ENCODE measurements around the gene SLC39A7. TPM values are rescaled to one million over a fixed set of nuclear protein-coding genes. Genes with fewer than 3 reads are reported as not detected.

Gene SLC39A7
- total and polyA plus RNA-seq, 2 of the 13 experiments (the other 11 are each of a cell fraction or from before 2014, with no cell fraction given): 142 to 229 TPM

DNA sequence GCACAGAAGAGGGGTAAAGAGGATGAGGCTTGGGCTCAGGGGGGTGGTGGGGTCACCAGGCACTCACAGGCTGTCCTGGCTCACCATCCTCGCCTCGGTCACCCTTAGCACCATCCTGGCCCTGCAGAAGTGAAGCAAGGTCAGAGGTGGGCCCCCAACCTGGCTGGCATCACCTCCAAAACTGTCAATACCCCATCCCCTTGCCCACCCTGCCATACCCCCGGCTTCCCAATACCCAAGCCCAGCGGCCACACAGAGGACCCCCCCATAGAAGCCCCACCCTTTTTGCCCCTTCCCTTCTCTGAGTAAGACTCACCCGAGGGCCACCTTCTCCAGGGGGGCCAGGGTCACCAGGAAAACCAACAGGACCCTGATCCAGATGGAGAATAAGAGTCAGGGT lies 32.0 kb upstream of the SLC39A7 start (continued):
- TF ChIP-seq GATA4 (IDR thresholded peaks at IDR 0.05; ENCODE audit: borderline replicate concordance, low read depth) (no peak), CEBPG (CRISPR knock-in tag; IDR thresholded peaks at IDR 0.05) (no peak), ZNF24 (IDR thresholded peaks at IDR 0.05) (no peak), CENPT (CRISPR knock-in tag; IDR thresholded peaks at IDR 0.05; ENCODE audit: low read depth) (no peak), ZNF460 (CRISPR knock-in tag; IDR thresholded peaks at IDR 0.05; ENCODE audit: borderline replicate concordance) (no peak), GZF1 (CRISPR knock-in tag; IDR thresholded peaks at IDR 0.05) (no peak), ZC3H13 (CRISPR knock-in tag; IDR thresholded peaks at IDR 0.05) (no peak), ADNP (CRISPR knock-in tag; IDR thresholded peaks at IDR 0.05) (no peak)
- TF ChIP-seq, protein P1, sequence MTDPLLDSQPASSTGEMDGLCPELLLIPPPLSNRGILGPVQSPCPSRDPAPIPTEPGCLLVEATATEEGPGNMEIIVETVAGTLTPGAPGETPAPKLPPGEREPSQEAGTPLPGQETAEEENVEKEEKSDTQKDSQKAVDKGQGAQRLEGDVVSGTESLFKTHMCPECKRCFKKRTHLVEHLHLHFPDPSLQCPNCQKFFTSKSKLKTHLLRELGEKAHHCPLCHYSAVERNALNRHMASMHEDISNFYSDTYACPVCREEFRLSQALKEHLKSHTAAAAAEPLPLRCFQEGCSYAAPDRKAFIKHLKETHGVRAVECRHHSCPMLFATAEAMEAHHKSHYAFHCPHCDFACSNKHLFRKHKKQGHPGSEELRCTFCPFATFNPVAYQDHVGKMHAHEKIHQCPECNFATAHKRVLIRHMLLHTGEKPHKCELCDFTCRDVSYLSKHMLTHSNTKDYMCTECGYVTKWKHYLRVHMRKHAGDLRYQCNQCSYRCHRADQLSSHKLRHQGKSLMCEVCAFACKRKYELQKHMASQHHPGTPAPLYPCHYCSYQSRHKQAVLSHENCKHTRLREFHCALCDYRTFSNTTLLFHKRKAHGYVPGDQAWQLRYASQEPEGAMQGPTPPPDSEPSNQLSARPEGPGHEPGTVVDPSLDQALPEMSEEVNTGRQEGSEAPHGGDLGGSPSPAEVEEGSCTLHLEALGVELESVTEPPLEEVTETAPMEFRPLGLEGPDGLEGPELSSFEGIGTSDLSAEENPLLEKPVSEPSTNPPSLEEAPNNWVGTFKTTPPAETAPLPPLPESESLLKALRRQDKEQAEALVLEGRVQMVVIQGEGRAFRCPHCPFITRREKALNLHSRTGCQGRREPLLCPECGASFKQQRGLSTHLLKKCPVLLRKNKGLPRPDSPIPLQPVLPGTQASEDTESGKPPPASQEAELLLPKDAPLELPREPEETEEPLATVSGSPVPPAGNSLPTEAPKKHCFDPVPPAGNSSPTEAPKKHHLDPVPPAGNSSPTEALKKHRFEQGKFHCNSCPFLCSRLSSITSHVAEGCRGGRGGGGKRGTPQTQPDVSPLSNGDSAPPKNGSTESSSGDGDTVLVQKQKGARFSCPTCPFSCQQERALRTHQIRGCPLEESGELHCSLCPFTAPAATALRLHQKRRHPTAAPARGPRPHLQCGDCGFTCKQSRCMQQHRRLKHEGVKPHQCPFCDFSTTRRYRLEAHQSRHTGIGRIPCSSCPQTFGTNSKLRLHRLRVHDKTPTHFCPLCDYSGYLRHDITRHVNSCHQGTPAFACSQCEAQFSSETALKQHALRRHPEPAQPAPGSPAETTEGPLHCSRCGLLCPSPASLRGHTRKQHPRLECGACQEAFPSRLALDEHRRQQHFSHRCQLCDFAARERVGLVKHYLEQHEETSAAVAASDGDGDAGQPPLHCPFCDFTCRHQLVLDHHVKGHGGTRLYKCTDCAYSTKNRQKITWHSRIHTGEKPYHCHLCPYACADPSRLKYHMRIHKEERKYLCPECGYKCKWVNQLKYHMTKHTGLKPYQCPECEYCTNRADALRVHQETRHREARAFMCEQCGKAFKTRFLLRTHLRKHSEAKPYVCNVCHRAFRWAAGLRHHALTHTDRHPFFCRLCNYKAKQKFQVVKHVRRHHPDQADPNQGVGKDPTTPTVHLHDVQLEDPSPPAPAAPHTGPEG (CRISPR knock-in tag; IDR thresholded peaks at IDR 0.05): no peak
- TF ChIP-seq, protein P2, sequence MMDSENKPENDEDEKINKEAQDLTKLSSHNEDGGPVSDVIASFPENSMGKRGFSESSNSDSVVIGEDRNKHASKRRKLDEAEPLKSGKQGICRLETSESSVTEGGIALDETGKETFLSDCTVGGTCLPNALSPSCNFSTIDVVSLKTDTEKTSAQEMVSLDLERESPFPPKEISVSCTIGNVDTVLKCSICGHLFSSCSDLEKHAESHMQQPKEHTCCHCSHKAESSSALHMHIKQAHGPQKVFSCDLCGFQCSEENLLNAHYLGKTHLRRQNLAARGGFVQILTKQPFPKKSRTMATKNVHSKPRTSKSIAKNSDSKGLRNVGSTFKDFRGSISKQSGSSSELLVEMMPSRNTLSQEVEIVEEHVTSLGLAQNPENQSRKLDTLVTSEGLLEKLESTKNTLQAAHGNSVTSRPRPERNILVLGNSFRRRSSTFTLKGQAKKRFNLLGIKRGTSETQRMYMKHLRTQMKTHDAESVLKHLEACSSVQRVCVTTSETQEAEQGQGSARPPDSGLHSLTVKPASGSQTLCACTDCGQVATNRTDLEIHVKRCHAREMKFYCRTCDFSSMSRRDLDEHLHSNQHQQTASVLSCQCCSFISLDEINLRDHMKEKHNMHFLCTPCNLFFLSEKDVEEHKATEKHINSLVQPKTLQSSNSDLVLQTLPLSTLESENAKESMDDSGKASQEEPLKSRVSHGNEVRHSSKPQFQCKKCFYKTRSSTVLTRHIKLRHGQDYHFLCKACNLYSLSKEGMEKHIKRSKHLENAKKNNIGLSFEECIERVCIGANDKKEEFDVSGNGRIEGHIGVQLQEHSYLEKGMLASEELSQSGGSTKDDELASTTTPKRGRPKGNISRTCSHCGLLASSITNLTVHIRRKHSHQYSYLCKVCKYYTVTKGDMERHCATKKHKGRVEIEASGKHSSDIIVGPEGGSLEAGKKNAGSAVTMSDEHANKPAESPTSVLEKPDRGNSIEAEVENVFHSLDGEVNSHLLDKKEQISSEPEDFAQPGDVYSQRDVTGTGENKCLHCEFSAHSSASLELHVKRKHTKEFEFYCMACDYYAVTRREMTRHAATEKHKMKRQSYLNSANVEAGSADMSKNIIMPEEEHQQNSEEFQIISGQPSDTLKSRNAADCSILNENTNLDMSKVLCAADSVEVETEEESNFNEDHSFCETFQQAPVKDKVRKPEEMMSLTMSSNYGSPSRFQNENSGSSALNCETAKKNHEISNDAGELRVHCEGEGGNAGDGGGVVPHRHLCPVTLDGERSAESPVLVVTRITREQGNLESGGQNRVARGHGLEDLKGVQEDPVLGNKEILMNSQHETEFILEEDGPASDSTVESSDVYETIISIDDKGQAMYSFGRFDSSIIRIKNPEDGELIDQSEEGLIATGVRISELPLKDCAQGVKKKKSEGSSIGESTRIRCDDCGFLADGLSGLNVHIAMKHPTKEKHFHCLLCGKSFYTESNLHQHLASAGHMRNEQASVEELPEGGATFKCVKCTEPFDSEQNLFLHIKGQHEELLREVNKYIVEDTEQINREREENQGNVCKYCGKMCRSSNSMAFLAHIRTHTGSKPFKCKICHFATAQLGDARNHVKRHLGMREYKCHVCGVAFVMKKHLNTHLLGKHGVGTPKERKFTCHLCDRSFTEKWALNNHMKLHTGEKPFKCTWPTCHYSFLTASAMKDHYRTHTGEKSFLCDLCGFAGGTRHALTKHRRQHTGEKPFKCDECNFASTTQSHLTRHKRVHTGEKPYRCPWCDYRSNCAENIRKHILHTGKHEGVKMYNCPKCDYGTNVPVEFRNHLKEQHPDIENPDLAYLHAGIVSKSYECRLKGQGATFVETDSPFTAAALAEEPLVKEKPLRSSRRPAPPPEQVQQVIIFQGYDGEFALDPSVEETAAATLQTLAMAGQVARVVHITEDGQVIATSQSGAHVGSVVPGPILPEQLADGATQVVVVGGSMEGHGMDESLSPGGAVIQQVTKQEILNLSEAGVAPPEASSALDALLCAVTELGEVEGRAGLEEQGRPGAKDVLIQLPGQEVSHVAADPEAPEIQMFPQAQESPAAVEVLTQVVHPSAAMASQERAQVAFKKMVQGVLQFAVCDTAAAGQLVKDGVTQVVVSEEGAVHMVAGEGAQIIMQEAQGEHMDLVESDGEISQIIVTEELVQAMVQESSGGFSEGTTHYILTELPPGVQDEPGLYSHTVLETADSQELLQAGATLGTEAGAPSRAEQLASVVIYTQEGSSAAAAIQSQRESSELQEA (CRISPR knock-in tag; IDR thresholded peaks at IDR 0.05; ENCODE audit: not compliant biosample characterization): no peak
- TF ChIP-seq, protein P3, sequence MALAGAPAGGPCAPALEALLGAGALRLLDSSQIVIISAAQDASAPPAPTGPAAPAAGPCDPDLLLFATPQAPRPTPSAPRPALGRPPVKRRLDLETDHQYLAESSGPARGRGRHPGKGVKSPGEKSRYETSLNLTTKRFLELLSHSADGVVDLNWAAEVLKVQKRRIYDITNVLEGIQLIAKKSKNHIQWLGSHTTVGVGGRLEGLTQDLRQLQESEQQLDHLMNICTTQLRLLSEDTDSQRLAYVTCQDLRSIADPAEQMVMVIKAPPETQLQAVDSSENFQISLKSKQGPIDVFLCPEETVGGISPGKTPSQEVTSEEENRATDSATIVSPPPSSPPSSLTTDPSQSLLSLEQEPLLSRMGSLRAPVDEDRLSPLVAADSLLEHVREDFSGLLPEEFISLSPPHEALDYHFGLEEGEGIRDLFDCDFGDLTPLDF (CRISPR knock-in tag; IDR thresholded peaks at IDR 0.05): no peak
- TF ChIP-seq, protein P4, sequence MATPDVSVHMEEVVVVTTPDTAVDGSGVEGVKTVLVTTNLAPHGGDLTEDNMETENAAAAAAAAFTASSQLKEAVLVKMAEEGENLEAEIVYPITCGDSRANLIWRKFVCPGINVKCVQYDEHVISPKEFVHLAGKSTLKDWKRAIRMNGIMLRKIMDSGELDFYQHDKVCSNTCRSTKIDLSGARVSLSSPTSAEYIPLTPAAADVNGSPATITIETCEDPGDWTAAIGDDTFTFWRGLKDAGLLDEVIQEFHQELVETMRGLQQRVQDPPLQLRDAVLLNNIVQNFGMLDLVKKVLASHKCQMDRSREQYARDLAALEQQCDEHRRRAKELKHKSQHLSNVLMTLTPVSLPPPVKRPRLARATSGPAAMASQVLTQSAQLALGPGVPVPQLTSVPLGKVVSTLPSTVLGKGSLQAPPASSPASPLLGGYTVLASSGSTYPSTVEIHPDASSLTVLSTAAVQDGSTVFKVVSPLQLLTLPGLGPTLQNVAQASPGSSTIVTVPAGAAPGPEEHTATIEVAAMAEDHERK (CRISPR knock-in tag; IDR thresholded peaks at IDR 0.05; ENCODE audit: low read depth): no peak
